Gastroesophageal sphincter (tissue), 3 donors: ENCODE measurements around the gene EEF1AKMT4.

Experiments used
- POLR2AphosphoS5 ChIP-seq: sonication (generic); formaldehyde crosslinking; IDR thresholded peaks from one replicate; pipeline ENCODE4 v1.6.1; 2017; ENCODE audit warnings: antibody characterized with exemption
- TF ChIP-seq, protein P1 (sequence below), 4 experiments: fragments of 200-600 bp in 2 of 4; fragments of 450-650 bp in 2 of 4; sonication (generic) in 1 of 4; IDR thresholded peaks; one replicate each; pipeline ENCODE4 v1.5.1; 2017 to 2019; ENCODE audit warnings: antibody characterized with exemption in 4 of 4, mild to moderate bottlenecking in 2 of 4, moderate library complexity in 2 of 4

DNA sequence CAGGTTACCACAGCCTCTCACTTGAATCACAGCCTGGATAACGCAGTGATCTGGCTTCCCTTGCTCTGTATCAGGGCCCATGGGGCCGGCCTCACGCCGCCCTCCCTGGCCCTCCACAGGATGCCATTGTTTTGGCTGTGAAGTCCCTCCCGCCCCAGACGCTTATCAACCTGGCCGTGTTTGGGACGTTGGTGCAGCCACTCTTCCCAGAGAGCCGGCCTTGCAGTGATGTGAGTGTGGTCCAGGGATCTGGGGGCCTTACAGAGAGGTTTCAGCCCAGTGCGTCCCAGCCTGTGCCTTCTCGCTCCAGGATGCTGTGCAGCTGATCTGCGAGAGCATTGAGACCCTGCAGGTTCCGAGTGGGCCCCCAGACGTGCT lies 13.4 kb upstream of the EEF1AKMT4 start:
- TF ChIP-seq, protein P1, sequence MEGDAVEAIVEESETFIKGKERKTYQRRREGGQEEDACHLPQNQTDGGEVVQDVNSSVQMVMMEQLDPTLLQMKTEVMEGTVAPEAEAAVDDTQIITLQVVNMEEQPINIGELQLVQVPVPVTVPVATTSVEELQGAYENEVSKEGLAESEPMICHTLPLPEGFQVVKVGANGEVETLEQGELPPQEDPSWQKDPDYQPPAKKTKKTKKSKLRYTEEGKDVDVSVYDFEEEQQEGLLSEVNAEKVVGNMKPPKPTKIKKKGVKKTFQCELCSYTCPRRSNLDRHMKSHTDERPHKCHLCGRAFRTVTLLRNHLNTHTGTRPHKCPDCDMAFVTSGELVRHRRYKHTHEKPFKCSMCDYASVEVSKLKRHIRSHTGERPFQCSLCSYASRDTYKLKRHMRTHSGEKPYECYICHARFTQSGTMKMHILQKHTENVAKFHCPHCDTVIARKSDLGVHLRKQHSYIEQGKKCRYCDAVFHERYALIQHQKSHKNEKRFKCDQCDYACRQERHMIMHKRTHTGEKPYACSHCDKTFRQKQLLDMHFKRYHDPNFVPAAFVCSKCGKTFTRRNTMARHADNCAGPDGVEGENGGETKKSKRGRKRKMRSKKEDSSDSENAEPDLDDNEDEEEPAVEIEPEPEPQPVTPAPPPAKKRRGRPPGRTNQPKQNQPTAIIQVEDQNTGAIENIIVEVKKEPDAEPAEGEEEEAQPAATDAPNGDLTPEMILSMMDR (IDR thresholded peaks at IDR 0.05) = no peak
- TF ChIP-seq POLR2AphosphoS5 = no peak
